K562 (cell line): ENCODE data around the gene TBPL2. TPM values are rescaled to one million over a fixed set of nuclear protein-coding genes. Genes with fewer than 3 reads are reported as not detected.

Source experiments
- ATAC-seq: fragments of 200-7000 bp; cut with Tn5 transposase; 3 replicates; pipeline ENCODE4 v1.9.1; 2020; ENCODE audit warnings: moderate library complexity
- BruUV-seq: library from RNA; stranded (reverse); fragments of 400-500 nt; replicated peaks from 2 replicates; lab custom pipeline; 2021; lab: Mats Ljungman, UMichigan
- CTCF ChIA-PET: fragments of 300-600 bp; formaldehyde crosslinking; extraction: SDS; loops from one replicate; lab custom pipeline; 2021; ENCODE audit warnings: low intra/inter-chr PET ratio; lab: Yijun Ruan, JAX
- POLR2A ChIA-PET: fragments of 300-600, 350-650 bp; sonication (Branson Sonifier 250); formaldehyde crosslinking; extraction: SDS; loops from one replicate; lab custom pipeline; 2021; ENCODE audit warnings: antibody characterized with exemption, inconsistent platforms; lab: Yijun Ruan, JAX
- DNase-seq, 4 experiments: peaks; one replicate each; pipeline versions ENCODE4 v3.0.0 to v3.0.0-alpha.2; 2011 to 2018; ENCODE audit warnings: low spot score in 3 of 4, mixed read lengths in 3 of 4; ENCODE audit errors: extremely low read depth in 1 of 4
- FAIRE-seq: peaks from 2 replicates; lab custom pipeline; 2011; peaks lifted over from hg19 to GRCh38; lab: Jason Lieb, UNC
- H2AFZ ChIP-seq: 2 replicates; pipeline ENCODE4 v1.6.0; 2011; ENCODE audit warnings: low read depth, low read length, control low read depth, inconsistent platforms
- H3K27ac ChIP-seq: fragments of 200-600 bp; 3 replicates; pipeline ENCODE4 v1.8.0; 2011; ENCODE audit warnings: low read depth, mild to moderate bottlenecking, control low read depth, inconsistent platforms, low read length, moderate library complexity, mixed read lengths; ENCODE audit errors: extremely low read depth
- H3K27me3 ChIP-seq, 2 experiments: fragments of 300-600 bp in 1 of 2; 2 replicates in 1 of 2; 3 replicates in 1 of 2; pipeline versions ENCODE4 v1.6.0 to v1.8.0; 2011; ENCODE audit warnings: inconsistent platforms in 2 of 2, low read length in 2 of 2, mild to moderate bottlenecking in 1 of 2, mixed read lengths in 1 of 2, moderate library complexity in 1 of 2; ENCODE audit not compliant: control insufficient read depth in 2 of 2, insufficient read depth in 2 of 2
- H3K36me3 ChIP-seq: fragments of 300-600 bp; 3 replicates; pipeline ENCODE4 v1.8.0; 2011; ENCODE audit warnings: mild to moderate bottlenecking, low read length, inconsistent platforms; ENCODE audit not compliant: control insufficient read depth, insufficient read depth
- H3K4me1 ChIP-seq, 2 experiments: fragments of 200-600 bp in 1 of 2; replicated peaks in 1 of 2; 2 replicates in 1 of 2; 3 replicates in 1 of 2; pipeline versions ENCODE4 v1.5.1 to v1.8.0; 2011; ENCODE audit warnings: inconsistent platforms in 2 of 2, low read length in 2 of 2, mild to moderate bottlenecking in 1 of 2, mixed read lengths in 1 of 2, moderate library complexity in 1 of 2; ENCODE audit not compliant: control insufficient read depth in 2 of 2, insufficient read depth in 2 of 2
- H3K4me2 ChIP-seq: 2 replicates; pipeline ENCODE4 v1.6.1; 2011; ENCODE audit warnings: low read length, control low read depth, inconsistent platforms, mixed read lengths; ENCODE audit not compliant: insufficient read depth
- H3K4me3 ChIP-seq: fragments of 200-600 bp; sonication (generic), shearing (Covaris generic); 2 replicates; pipeline ENCODE4 v1.5.1; 2016; ENCODE audit warnings: control low read depth, inconsistent platforms
- H3K79me2 ChIP-seq: fragments of 200-600 bp; 3 replicates; pipeline ENCODE4 v1.8.0; 2011; ENCODE audit warnings: low read length, inconsistent platforms; ENCODE audit not compliant: control insufficient read depth, insufficient read depth
- H3K9ac ChIP-seq, 2 experiments: 2 replicates each; pipeline versions ENCODE4 v1.6.0 to v1.6.1; 2011; ENCODE audit warnings: low read depth in 2 of 2, low read length in 2 of 2, control low read depth in 1 of 2, inconsistent platforms in 1 of 2, mild to moderate bottlenecking in 1 of 2, mixed read lengths in 1 of 2; ENCODE audit not compliant: insufficient read depth in 1 of 2
- H3K9me1 ChIP-seq: one replicate; pipeline ENCODE4 v1.6.0; 2011; ENCODE audit warnings: inconsistent platforms, mild to moderate bottlenecking, low read length, moderate library complexity; ENCODE audit not compliant: control insufficient read depth, insufficient read depth
- H3K9me3 ChIP-seq: replicated peaks from 2 replicates; pipeline ENCODE4 v1.5.1; 2011; ENCODE audit warnings: low read depth, low read length, inconsistent platforms; ENCODE audit not compliant: control insufficient read depth, insufficient read depth
- H4K20me1 ChIP-seq: replicated peaks from 2 replicates; pipeline ENCODE4 v1.6.1; 2011; ENCODE audit warnings: low read length, inconsistent platforms, mixed read lengths; ENCODE audit not compliant: control insufficient read depth, insufficient read depth
- CREM ChIP-seq: IDR thresholded peaks from 2 replicates; pipeline ENCODE4 v1.6.1; 2014; ENCODE audit warnings: antibody characterized with exemption, low read depth
- NKRF ChIP-seq: fragments of 450-650 bp; IDR thresholded peaks from 2 replicates; pipeline ENCODE4 v1.6.1; 2016; ENCODE audit warnings: borderline replicate concordance
- TEAD4 ChIP-seq, 2 experiments: sonication (generic) in 1 of 2; formaldehyde crosslinking in 1 of 2; IDR thresholded peaks; 2 replicates each; pipeline versions ENCODE4 v1.6.1 to v1.8.0; 2012 to 2022; ENCODE audit warnings: borderline replicate concordance in 1 of 2, inconsistent platforms in 1 of 2, low read length in 1 of 2, mild to moderate bottlenecking in 1 of 2, missing genetic modification reagents in 1 of 2
- WGBS: fragments of 100-300 bp; shearing (Covaris generic); methylation state at CpG from one replicate; pipeline ENCODE4 v1.1.6; 2016; ENCODE audit warnings: low coverage, mixed read lengths; ENCODE audit not compliant: insufficient coverage; ENCODE audit errors: missing lambda C conversion rate; 5-methylcytosine and 5-hydroxymethylcytosine counted together
- in situ Hi-C: fragments of 300-500 bp; cut with MboI; formaldehyde crosslinking; loops from 4 replicates; pipeline ENCODE4 v1.15.0; 2018; ENCODE audit warnings: inconsistent platforms, mixed read lengths
- intact Hi-C: fragments of 100-400 bp; cut with micrococcal nuclease; formaldehyde crosslinking; loops from 2 replicates; pipeline ENCODE4 v1.14.2; 2022
- polyA plus RNA-seq, 8 experiments: library from polyadenylated mRNA; depleted of rRNA in 4 of 8; stranded (reverse) in 5 of 8; unstranded in 3 of 8; fragments of >200 nt; fragmentation: Nextera tagmentation in 2 of 8; fragmentation: Illumina TruSeq in 1 of 8; extraction: Ambion mirVana in 2 of 8; extraction: Trizol in 1 of 8; gene quantifications; 2 replicates each; pipeline versions ENCODE4 v1.2.1 to v1.2.3, GENCODE V29; 2011 to 2014; ENCODE audit warnings: inconsistent platforms in 1 of 8, missing spikeins in 1 of 8
- total RNA-seq, 7 experiments: library from RNA; depleted of rRNA in 6 of 7; stranded (reverse); fragments of >200 nt in 6 of 7; fragmentation: Illumina TruSeq in 2 of 7; extraction: Trizol in 2 of 7; gene quantifications; 2 replicates each; pipeline versions ENCODE4 v1.2.1 to v1.2.3, GENCODE V29; 2011 to 2021; ENCODE audit warnings: low replicate concordance in 1 of 7
- TF ChIP-seq, protein P1 (sequence below): sonication (generic); formaldehyde crosslinking; IDR thresholded peaks from 2 replicates; pipeline ENCODE4 v1.8.0; 2022; ENCODE audit warnings: mild to moderate bottlenecking, missing genetic modification reagents
- TF ChIP-seq, protein P2 (sequence below), 2 experiments: fragments of 450-650 bp in 1 of 2; sonication (generic) in 1 of 2; formaldehyde crosslinking in 1 of 2; IDR thresholded peaks; 2 replicates each; pipeline versions ENCODE4 v1.7.1 to v1.9.0; 2016 to 2022; ENCODE audit warnings: inconsistent platforms in 1 of 2, mild to moderate bottlenecking in 1 of 2, missing genetic modification reagents in 1 of 2

The TBPL2 gene
- total and polyA plus RNA-seq, 9 of the 15 experiments (the other 6 are each of a cell fraction or from before 2014, with no cell fraction given): not detected

- POLR2A ChIA-PET: no interaction called here
- FAIRE-seq (no peak), ATAC-seq (no peak), DNase-seq (no peak)
- no peaks in the 10 kb centered on the region; a peak in 1 of 5 replicates for H3K27me3 ChIP-seq
- intact Hi-C loops (no loop called here), in situ Hi-C loops (no loop called here)
- no peaks in the 10 kb centered on the region; a peak in 1 of 5 replicates for H3K4me1 ChIP-seq
- no peak overlapping the region for H3K9ac ChIP-seq
- H3K4me3 ChIP-seq: no peak overlapping the region
- H3K9me1 ChIP-seq: no peaks in the 10 kb centered on the region
- no peak overlapping the region for H3K4me2 ChIP-seq
- CTCF ChIA-PET: interaction anchor here (0.6 kb wide), 1 partner anchor 268 kb away, joined by 3 read pairs; no protein-coding TSS in a partner anchor
- H3K79me2 ChIP-seq: no peaks in the 10 kb centered on the region
- H2AFZ ChIP-seq: no peak overlapping the region
- no TSS peak for BruUV-seq
- H4K20me1 ChIP-seq: no peaks in the 10 kb centered on the region
- H3K9me3 ChIP-seq: no peaks in the 10 kb centered on the region
- no peaks in the 10 kb centered on the region for H3K36me3 ChIP-seq
- no peak overlapping the region for H3K27ac ChIP-seq
- 0% methylated on average over 3 of the region's 3 CpGs for WGBS
- TF ChIP-seq CREM (no peak), NKRF (no peak), TEAD4 (IDR thresholded peaks at IDR 0.05; ENCODE audit: low read length) (no peak), TEAD4 (CRISPR knock-in tag; IDR thresholded peaks at IDR 0.05; ENCODE audit: borderline replicate concordance) (no peak)
- TF ChIP-seq, protein P1, sequence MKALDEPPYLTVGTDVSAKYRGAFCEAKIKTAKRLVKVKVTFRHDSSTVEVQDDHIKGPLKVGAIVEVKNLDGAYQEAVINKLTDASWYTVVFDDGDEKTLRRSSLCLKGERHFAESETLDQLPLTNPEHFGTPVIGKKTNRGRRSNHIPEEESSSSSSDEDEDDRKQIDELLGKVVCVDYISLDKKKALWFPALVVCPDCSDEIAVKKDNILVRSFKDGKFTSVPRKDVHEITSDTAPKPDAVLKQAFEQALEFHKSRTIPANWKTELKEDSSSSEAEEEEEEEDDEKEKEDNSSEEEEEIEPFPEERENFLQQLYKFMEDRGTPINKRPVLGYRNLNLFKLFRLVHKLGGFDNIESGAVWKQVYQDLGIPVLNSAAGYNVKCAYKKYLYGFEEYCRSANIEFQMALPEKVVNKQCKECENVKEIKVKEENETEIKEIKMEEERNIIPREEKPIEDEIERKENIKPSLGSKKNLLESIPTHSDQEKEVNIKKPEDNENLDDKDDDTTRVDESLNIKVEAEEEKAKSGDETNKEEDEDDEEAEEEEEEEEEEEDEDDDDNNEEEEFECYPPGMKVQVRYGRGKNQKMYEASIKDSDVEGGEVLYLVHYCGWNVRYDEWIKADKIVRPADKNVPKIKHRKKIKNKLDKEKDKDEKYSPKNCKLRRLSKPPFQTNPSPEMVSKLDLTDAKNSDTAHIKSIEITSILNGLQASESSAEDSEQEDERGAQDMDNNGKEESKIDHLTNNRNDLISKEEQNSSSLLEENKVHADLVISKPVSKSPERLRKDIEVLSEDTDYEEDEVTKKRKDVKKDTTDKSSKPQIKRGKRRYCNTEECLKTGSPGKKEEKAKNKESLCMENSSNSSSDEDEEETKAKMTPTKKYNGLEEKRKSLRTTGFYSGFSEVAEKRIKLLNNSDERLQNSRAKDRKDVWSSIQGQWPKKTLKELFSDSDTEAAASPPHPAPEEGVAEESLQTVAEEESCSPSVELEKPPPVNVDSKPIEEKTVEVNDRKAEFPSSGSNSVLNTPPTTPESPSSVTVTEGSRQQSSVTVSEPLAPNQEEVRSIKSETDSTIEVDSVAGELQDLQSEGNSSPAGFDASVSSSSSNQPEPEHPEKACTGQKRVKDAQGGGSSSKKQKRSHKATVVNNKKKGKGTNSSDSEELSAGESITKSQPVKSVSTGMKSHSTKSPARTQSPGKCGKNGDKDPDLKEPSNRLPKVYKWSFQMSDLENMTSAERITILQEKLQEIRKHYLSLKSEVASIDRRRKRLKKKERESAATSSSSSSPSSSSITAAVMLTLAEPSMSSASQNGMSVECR (CRISPR knock-in tag): no peak
- TF ChIP-seq, protein P2, sequence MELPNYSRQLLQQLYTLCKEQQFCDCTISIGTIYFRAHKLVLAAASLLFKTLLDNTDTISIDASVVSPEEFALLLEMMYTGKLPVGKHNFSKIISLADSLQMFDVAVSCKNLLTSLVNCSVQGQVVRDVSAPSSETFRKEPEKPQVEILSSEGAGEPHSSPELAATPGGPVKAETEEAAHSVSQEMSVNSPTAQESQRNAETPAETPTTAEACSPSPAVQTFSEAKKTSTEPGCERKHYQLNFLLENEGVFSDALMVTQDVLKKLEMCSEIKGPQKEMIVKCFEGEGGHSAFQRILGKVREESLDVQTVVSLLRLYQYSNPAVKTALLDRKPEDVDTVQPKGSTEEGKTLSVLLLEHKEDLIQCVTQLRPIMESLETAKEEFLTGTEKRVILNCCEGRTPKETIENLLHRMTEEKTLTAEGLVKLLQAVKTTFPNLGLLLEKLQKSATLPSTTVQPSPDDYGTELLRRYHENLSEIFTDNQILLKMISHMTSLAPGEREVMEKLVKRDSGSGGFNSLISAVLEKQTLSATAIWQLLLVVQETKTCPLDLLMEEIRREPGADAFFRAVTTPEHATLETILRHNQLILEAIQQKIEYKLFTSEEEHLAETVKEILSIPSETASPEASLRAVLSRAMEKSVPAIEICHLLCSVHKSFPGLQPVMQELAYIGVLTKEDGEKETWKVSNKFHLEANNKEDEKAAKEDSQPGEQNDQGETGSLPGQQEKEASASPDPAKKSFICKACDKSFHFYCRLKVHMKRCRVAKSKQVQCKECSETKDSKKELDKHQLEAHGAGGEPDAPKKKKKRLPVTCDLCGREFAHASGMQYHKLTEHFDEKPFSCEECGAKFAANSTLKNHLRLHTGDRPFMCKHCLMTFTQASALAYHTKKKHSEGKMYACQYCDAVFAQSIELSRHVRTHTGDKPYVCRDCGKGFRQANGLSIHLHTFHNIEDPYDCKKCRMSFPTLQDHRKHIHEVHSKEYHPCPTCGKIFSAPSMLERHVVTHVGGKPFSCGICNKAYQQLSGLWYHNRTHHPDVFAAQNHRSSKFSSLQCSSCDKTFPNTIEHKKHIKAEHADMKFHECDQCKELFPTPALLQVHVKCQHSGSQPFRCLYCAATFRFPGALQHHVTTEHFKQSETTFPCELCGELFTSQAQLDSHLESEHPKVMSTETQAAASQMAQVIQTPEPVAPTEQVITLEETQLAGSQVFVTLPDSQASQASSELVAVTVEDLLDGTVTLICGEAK (IDR thresholded peaks at IDR 0.05): no peak
- TF ChIP-seq, protein P2 (CRISPR knock-in tag; IDR thresholded peaks at IDR 0.05): no peak
Observed at GRCh38 chr14:55432628-55433027, 7.8 kb downstream of the TBPL2 start.
